GM19455 (cell line): Measurements from ENCODE around the gene PPP1R3A.

ENCODE experiments used
- ATAC-seq: cut with Tn5 transposase; IDR thresholded peaks from one replicate; pipeline ENCODE4 v1.9.1; 2021; ENCODE audit not compliant: unreplicated experiment

Gene PPP1R3A

DNA sequence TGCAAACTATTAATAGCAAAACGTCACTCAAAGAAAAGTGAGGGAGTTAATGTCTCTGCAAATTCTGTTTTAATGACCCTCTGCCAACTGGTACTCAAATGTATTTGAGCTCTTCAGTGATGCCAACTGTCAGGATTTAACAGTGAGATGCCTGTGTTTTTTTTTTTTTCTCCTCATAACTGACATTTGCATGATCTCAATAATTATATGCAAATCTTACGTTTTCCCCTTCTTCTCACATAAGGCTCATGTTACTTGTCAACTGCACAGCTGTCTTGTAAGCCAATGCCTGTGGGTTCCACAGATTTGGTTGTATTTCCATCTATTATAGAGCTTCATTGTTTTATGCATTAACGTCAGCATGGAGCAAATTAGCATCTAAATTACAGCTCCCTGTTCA is 38.2 kb downstream of the PPP1R3A start:
- no peak for ATAC-seq

GRCh38 chr7:113878394-113878992 is 40.3 kb downstream of the PPP1R3A start:
- no peak for ATAC-seq

GRCh38 chr7:113875224-113875623 is 43.6 kb downstream of the PPP1R3A start:
- ATAC-seq: no peak

DNA sequence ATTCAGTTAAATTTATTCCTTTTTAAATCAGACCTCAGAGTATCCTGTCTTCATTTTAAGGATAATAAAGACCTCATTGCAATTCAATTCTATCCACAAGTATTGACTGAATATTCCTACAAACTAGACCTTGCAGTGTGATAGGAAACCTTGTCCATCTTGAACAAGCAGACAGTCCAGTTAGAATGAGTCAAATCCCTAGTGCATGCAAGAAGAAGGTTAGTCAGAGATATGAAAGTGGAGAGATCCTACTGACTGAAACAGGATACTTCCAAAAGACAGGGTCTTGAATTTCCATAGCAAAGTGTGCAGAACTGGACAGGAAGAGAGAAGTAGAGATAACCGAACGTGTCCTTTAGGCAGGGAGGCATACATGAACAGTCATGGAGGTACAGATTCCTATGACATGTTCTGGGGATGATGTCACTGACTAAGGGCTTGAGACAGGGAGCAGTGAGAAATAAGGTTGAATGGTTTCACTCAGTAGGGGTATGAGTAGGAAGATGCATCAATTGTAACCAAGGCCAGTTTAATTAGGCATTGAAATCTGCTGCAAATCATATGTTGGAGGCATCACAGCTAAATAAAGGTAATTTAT is 45.2 kb downstream of the PPP1R3A start:
- ATAC-seq: no peak

DNA sequence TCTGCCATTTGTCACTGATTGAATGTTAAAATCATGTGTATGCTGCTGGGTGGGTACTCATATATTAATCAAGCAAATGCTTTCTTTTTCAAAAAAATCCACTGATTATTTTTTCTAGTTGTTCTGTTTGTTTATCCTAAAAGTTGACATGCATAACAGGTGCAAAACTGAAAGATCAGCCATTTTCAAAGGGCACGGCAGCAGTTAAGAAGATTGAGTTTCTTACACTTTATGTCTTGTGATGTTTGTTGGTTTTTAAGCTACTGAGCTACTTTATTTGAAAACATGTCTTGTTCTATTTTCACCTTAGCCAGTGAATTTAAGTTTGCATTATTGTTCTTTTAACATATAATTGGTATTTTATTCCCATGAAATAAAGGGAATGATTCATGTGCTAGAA is 45.8 kb downstream of the PPP1R3A start:
- ATAC-seq: no peak

- ATAC-seq: no peak
These were observed 51.5 kb downstream of the PPP1R3A start for GRCh38 chr7:113867325-113867724.

GRCh38 chr7:113856010-113856409 is 62.8 kb downstream of the PPP1R3A start:
- no peak for ATAC-seq

- ATAC-seq: no peak
These were observed 77.9 kb downstream of the PPP1R3A start for GRCh38 chr7:113840954-113841353.

- no peak for ATAC-seq
These were observed 83.4 kb downstream of the PPP1R3A start for GRCh38 chr7:113835367-113835766.

- no peak for ATAC-seq
These were observed 86.5 kb downstream of the PPP1R3A start for GRCh38 chr7:113832196-113832745.

DNA sequence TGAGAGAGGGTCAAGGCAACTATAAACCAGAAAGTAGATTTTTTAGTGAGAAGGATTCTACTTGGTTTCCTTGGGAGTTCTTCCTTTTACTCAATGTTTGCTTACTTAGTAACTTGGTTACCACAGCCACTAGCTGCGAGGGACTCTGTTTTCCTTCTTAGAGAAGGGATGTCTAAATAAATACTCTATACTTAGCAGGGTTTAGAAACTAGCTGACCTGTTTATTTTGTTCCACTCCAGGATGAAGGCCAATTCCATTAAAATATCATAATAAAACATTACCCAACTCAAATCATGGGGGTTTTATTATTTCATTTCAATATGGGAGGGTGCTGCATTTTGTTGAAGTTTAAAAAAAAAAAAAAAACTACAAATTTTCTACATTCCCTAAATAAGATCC is 87.3 kb downstream of the PPP1R3A start:
- ATAC-seq: no peak

DNA sequence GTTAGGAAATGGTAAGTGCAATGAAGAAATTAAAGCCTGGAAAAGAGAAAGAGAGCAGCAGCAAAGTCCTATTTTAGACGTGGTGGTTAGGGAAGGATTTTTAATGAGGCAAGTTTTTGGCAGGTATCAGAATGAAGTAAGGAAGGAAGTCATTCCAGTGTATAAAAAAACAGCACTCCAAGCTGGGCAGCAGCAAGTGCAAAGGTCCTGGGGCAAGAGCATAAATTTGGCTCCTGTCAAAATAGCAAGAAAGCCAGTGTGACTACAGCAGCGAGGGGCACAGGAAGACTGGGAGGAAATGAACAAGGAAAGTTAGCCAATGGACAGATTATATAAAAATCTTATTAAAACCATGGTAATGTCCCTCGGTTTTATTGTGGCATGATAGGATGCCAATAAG is 90.2 kb downstream of the PPP1R3A start:
- no peak for ATAC-seq
